COLO829 (cell line): Measurements from ENCODE around the gene SALL3.

ENCODE experiments used
- DNase-seq: peaks from one replicate; pipeline ENCODE4 v3.0.0; 2012; ENCODE audit warnings: low spot score

Gene SALL3

DNA sequence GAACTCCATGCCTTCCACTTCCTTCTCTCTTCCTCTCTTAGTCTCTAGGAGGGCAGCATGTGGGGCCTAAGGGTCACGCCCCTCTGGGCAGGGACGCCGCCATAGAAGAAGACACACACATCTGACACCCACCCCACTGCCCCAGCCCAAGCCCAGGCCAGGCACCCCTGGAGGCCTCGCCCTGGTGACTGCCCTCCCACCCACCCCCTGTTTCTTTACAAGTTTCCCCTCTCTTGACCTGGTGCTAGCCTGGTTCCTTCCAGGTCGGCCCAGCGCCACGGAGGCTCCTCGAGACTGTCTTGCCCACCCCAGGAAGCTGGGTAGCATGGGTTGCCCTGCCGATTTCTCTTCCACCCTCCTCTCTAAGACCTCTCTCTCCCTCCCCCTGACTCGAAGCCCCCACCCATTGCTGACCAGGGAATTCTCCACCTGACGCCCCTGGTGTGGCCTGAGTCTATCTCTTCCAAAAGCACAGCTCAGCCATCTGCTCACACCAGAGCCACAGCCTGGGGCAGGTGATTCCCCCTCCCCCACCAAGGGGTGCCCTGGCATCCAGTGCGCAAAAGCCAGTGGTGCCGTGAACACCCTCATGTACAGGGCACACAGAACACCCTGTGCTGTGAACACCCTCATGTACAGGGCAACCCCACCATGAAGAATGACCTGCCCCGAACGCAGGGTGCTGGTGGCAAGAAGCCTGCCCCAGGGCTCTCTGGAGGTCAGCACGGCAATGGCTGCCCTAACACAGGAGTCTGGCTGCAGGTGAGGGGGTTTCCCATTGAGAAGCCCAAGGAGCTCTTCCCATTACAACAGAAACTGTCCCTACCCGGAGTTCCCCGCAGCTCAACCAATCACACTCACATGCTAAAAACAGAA, 13.5 kb upstream of the SALL3 start:
- DNase-seq: no peak

DNA sequence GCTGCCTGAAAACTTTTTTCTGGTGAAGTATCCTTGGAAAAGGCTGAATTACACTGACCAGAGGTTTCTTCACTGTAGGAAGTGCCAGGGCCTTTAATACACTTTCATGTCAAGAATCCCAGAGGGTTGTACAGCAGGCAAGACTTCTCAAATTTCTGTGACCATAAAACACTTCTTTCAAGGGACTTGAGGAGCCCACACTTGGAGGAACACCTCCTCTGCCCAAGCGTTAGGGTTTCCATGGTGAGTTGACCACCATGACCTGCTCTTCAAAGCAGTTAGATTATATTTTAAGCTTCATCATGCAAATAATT, 12.9 kb upstream of the SALL3 start:
- DNase-seq: no peak

DNA sequence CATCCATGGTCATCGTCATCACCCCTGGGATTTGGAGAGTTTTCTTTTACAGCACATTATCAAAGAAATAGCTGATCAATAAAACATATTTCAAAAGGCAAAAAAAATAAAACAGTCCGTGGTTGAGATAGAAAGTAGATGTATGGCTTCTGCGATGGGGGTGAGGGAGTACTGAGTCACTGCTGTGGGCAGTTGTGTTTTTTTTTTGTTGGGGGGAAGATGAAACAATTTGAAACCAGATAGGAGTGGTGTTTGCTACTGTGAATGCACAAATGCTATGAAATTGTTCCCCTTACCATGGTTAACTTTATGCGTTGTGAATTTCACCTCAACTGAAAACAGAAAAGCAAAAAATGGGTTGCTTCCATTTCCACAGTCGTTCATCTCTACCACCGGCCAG, 11.9 kb upstream of the SALL3 start:
- no peak for DNase-seq

DNA sequence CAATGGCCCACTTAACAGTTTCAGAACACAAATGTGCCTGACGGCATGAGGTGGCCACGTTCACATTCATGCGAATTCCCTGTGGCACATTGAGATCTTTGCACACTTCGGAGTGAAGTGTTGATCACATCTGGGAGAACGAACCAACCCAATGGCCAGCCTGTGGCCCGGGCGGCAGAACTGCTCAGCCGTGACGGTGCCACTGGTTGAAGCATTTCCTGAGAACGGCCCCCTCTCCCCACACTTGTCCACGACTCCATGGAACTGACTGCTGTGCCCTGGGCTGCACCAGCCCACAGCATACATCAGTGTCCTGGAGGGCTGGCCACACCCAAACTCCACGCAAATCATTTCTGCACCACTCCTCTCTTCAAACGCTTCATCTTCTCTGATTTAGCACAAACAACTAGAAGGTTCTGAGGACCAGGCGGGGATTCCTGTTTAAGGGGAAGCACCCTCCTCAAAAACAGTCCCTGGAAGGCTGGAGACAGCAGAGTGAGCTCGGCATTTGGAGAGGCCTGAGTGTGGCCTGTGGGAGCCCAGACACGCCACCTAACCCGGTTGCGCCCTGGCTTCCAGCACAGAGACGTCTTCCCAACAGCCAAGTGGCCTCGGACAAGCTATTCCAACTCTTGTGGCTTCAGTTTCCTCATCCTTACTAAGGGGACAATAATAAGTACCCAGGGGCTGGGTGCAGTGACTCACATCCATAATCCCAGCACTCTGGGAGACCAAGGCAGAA, 9.9 kb upstream of the SALL3 start:
- no peak for DNase-seq

DNA sequence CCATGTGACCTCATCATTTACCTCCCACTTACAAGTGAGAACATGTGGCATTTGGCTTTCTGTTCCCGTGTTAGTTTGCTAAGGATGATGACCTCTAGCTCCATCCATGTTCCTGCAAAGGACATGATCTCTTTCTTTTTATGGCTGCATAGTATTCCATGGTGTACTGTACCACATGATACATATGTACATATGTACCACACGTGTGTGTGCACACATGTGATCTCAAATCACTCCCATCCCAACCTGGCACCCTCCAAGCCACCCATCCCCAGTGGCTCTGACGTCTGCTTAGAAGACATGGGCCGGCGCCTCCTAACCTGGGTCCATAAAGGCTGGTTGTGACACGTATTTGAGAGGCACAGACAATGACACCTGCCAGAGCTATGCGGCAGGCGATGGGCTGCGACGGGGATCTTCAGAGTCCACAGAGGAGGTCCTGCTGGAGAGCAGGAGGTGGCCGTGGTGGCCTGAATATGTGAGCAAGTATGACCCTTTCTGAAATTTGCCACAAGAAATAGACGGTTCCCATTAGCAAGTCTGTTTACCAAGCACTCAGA, 8.8 kb upstream of the SALL3 start:
- DNase-seq: no peak

DNA sequence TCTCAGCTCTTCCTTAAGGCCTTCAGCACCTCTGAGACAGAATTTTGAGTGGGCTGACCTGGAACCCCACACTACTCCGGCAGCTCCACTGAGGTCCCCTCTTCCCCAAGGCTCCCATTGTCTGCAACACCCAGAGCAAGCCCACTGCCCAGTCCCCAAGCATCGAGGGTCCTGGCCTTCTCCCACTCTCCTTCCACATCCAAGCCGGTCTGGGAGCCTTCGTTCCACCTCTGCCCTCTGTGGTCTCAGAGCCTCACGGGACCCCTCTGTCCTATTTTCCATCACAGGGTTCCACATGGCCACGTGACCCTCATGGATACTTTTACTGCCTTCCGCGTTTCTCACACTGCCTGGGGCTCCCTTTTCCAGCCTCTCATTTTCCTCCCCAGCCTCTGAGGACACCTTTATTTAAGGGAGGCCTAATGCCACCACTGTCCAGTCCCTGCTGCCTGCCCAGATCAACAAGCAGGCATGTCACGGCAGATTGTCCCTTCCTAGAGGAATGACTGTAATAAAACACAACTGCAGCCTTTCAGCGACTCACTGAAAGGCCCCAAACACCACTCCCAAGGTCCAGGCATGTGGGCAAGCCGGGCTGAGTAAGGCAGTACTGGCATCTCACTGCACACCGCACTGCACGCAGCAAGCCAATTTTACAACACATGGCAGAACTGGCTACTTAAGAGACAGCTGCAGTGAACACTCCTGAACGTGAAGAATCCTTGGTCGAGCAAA, 7.9 kb upstream of the SALL3 start:
- DNase-seq: no peak

DNA sequence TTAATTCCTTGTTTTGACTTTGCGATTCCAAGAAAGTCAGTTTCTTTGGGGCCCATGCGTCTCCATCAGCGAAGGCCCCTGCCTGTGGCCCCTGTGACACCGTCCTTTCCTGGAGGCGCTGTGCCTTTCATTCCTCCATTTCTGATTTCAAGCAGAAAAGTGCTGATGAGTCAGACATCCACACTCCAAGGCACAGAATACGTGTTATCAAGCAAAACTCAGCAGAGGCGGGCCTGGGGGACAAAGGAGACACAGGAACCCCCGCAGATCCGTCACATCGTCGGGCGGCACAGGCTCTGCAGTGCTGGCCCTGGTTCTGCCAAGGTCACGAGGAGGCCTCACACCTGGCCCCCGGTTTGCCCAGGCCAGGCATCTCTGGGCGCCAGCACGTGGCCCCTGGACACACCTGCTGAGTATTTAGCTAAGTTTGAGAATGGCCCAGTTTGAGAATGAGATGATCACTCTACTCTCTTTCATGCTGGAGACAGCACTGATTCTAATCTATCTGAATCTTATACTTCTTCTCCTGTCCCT, 7.2 kb upstream of the SALL3 start:
- DNase-seq: no peak

DNA sequence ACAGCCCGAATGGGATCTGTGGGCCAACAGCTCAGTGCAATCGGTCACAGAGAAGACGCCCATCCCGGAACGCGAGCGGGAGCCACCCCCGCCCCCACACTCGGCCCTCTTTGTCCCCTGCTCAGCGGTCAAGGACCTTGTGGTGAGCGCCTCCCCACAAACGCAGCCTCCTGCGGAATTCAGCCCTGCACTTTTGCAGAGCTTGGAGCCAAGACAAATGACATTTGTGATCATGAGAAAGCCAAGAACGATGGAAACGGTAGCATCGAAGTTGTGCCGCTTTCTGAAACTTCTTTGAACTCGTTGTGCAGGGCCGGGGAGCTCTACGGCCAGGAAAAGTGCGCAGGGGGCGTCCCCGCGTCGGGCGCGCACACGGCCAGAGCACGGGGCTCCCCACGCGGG, 6.7 kb upstream of the SALL3 start:
- no peak for DNase-seq

DNA sequence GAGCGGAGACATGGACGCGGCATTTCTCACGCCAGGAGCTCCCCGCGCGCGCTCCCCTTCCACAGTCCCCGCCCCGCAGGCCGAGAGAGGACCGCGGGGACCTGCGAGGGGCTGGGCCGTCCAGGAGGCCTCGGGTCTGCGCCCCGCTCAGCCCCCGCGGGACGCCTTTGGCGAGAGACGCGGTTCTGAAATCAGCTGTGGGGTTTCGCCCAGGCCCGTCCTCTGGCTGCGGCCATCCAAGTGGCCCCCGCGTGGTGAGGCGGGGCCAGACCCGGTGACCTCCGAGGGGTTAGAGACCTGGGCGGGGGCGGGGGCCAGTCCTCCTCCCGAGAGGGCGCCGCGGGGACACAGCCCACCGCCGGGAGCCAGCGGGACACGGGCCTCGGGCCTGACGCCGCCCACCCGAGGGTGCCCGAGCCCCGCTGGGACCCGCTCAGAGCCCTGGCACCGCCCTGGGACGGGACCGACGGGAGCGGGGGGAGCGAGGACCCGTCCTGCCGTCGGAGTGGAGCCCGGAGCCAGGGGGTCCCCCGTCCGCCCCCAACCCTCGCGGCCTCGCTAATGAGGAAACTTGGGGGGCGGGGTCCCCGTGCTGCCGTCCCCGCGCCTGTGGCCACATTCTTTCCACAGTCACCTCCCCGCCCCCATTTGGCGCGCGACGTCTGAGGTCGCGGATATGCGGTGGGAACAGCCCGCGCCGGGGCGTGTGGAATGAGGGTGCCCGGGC, 6.1 kb upstream of the SALL3 start:
- DNase-seq: no peak

DNA sequence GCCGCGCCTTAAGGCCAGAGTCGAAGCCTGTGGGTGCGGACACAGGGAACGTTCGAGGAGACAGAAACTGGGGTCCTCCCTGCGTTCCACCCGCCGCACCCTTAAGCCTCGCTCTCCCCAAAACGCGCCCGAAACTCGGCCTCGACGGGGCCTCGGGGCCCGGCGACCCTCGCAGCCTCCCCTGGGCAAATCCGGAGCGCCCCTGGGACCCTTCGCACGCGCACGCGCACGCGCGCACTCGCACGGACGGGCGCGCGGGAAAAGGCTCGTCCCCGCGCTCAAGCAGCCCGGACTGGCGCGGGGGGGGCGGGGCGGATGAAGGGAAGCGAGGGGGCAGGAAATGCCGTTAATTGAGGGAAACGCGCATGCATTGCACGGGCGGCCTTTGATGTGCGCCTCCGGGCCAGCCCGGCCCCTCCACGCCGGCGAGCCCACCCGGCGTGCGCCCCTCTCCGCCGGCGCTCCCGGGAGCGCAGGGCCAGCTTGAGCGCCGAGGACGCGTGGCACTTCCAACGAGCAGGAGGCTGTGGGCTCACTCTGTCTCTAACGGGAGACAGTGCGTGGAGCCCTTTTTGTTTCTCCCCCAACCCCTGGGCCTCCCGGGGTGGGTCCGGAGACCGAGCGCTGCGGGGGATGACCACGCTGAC, 5.4 kb upstream of the SALL3 start:
- no peak for DNase-seq

DNA sequence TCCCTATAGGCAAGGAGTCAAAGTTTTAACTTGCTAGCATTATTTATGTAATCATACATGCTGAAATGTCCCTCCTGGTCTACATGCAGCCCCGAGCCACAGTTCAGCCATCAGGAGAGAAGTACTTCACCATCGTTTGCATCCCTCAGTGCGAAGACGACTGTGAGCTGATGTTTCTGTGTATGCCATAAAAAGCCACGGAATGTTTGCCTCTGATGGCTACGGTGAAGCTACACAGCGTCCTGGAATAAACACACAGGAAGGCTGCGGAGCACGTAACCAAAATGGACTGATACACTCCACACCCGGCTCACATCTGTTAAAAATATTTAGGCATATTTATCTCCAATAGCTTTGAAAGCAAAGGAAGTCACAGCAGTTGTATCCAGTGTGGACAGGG, 4.3 kb upstream of the SALL3 start:
- no peak for DNase-seq

DNA sequence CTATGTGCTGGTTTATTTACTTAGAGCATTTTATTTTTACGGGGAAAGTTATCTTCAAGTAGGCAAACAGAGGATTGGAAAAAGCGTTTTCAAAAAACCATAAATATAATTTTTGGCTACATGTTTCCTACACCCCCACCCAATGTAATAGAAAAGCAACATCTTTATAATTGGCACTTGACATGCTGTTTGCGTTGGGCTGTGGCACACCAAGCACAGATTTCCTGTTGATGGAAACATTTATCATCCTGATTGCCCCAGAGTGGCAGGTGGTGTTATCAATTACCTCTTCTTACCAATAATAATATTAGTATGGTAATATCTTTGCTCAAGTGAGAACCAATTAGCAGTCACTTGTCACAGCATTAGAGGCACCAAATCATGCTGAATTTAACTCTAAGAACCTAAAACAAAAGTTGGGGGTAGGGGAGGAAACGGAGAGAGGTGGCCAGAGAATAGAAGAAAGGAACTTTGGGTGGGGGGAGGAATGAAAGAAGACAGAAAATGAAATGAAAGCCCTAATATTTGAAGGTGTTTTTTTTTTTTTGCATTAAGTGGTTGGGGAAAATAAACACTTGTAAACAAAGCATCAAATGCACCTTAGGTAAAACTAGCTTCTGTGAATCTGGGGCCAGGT, 3.8 kb upstream of the SALL3 start:
- no peak for DNase-seq

DNA sequence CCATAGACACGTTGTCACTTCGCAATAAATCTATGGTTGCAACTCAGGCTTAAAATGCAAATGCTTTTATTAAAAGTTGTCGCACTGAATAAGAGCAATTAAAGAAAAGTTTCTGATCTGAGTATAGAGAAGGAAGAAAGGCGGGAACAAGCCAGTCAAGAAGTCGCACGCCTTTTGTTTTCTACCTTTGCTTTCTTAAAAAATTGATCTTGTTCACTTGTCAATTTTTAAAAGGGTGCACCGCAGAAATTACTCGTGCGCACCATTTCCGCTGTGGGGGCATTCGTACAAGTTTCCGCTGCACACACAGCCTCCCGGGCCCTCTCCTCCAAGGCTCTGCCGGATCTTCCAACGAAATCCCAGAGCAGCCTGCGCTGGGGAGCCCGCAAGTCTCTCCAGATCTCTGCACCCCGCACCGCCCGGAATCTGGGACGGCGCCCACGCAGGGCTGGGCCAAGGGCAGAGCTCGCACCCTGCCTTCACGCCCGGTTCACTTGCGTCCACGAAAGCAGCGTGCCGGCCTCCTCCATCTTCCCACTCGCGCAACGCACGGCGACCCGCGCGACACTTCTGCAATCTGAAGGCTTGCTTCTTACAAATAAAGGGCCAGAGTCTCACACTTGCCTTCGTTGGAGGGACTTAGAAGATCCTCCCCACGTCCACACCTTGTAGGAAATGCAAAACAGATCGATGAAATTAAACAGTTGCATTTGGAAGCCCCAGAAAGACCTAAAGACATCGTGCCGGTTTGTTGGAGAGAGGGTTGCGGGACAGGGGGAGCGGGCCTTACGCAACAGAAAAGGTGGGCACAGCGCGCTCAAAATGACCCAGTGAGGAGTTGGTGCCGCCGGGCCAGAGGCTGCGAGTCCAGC, 2.6 kb upstream of the SALL3 start:
- DNase-seq: no peak

DNA sequence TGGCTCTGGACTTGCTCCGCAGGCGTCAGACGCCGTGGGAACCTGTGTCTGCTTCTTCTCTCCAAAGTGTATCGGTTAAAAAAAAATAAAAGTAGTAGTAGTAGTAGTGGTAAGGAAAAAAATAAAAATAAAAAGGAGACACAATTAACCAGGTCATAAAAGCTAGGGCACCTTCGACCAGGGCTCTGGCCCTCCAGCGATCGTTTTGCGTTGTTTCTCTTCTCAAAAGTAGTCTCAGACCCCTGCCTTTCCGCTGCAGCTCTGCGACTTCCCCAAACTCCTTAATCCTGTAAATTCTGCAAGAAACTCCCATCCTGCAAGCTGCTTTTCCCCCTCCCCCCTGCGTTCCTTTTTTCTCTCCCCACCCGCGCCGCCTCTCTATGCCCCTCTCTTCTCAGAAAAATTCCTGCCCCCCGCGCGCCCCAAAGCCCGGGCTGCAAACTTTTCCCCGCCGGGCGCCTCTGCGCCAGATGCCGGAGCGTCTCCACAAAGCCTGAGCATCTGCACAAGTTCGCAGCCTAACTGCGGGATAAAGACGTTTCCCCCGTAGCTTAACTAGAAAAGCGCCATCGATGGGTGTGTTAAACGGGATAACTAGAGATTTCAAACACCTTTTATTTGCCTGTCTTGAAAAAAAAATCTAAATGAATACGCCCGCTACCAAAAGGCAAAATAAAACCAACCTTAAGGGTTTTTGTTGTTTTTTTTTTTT, 1.8 kb upstream of the SALL3 start:
- DNase-seq: no peak

DNA sequence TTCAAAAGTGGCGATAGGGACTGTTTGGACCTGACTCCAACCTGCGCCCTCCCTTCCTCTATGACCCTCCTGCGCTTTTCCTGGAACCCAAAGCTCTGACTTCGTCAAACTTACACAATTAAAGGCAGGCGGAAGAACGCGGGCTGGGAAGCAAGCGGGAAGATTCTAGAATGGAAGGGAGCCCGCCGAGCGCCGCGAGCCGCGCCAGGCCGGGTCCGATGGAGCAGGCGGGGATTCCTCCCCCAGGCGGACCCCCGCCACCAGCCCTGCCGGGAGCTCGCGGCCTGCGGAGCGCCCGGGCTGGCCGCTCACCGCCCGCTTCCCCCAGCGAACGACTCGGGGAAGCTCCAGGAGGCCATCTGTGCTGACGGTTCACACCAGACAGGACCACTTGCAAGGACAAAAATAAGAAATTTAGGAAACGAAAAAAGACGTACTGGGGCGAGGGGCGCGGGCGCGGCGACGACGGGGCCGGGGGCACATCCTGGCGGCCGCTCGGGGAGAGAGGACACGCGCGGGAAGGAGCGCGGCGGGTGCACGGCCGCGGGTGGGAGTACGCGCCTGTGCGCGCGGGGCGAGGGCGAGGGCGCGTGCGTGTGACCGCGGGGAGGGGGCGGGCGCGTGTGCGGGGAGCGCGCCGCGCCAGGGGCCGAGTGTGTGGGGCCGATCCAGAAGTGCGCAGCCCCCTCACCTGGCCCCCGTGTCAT, 1.1 kb upstream of the SALL3 start:
- DNase-seq: no peak

DNA sequence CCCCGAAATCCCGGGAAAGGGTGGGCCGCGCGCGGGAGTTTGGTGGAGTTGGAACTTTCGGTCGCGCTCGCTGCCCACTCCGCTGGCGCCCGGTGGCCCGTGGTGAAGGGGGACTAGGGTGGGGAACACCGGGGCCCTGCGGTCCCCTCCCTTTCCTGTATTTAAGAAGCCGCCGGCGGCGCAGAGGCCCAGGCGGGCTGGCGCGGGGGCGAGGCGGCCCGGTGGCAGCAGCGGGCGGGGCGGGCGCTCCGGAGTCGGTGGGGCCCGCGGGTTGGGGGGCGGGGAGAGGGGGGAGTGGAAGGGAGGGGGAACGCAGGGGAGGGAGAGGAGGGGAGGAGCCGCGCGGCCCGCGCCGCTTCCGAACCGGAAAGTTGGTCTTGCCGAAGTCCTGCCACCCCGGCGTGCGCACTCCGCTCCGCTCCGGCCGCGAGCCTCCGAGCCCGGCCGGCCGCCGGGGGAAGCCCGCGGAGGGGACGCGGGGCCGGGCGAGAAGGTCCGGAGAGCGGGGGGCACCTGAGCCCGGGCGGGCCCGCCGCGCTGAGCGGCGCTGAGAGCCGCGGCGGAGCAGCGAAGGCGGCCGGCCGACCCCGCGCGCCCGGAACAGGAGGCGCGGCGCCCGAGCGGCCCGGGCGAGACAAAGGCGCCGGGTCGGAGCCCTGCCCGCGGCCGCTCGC, 425 bp upstream of the SALL3 start:
- DNase-seq: no peak

DNA sequence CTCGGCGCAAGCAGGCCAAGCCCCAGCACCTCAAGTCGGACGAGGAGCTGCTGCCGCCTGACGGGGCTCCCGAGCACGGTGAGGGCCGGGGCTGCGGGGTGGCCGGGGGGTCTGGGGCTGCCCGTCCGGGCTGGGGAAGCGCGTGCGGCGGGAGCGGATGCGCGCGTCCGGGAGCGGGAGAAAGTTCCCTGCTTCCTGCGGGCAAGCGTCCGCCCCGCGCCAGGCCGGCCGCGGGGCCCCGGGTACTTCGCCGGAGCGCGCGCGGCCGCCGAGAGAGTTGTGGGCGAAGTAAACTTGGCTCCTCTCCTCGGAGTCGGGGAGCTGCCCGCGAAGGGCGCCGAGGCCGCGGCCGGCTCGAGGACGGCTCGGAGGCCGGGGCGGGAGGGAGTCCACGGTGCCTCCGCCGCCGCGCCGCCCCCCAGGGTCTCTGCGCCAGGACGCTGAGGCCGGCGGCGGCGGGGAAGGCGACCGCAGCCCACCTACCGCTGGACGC, 707 bp downstream of the SALL3 start:
- no peak for DNase-seq
